Nephron (organoid): ENCODE data around the gene USO1.

Experiments used
- H3K27ac Mint-ChIP-seq, 3 experiments: 2 replicates each; pipeline ENCODE4 v1.8.0; 2020; ENCODE audit warnings: mixed read lengths in 3 of 3, mild to moderate bottlenecking in 2 of 3, moderate library complexity in 1 of 3
- H3K27me3 Mint-ChIP-seq: 2 replicates; pipeline ENCODE4 v1.8.0; 2021; ENCODE audit warnings: low read depth, mild to moderate bottlenecking, moderate library complexity, mixed read lengths
- H3K36me3 Mint-ChIP-seq: 2 replicates; pipeline ENCODE4 v1.8.0; 2020; ENCODE audit warnings: low read depth, mixed read lengths
- H3K4me1 Mint-ChIP-seq: 2 replicates; pipeline ENCODE4 v1.8.0; 2020; ENCODE audit warnings: mixed read lengths
- H3K4me3 Mint-ChIP-seq, 3 experiments: 2 replicates each; pipeline ENCODE4 v1.8.0; 2020; ENCODE audit warnings: mild to moderate bottlenecking in 3 of 3, mixed read lengths in 3 of 3, moderate library complexity in 2 of 3
- H3K9me3 Mint-ChIP-seq: 2 replicates; pipeline ENCODE4 v1.8.0; 2020; ENCODE audit warnings: mixed read lengths
- CTCF ChIP-seq, 3 experiments: fragments of 200-600 bp; sonication (generic); IDR thresholded peaks; one replicate each; pipeline ENCODE4 v1.5.0; 2021; ENCODE audit warnings: antibody characterized with exemption in 3 of 3; ENCODE audit not compliant: unreplicated experiment in 3 of 3

USO1 gene

GRCh38 chr4:75698162-75698962, 26.0 kb upstream of the USO1 start:
- H3K36me3 Mint-ChIP-seq, result peaks cover 11% of the 10 kb centered on the region
- no peaks in the 10 kb centered on the region for H3K9me3 Mint-ChIP-seq
- H3K27ac Mint-ChIP-seq, result no peak overlapping the region
- no peak overlapping the region for H3K4me3 Mint-ChIP-seq
- H3K4me1 Mint-ChIP-seq, result peaks cover 9% of the 10 kb centered on the region
- no peak for TF ChIP-seq CTCF (IDR thresholded peaks at IDR 0.05; ENCODE audit: unreplicated experiment in 3 of 3)
- no peaks in the 10 kb centered on the region for H3K27me3 Mint-ChIP-seq

GRCh38 chr4:75698963-75699228, 25.5 kb upstream of the USO1 start:
- no peak overlapping the region for H3K4me3 Mint-ChIP-seq
- H3K9me3 Mint-ChIP-seq, result no peaks in the 10 kb centered on the region
- no peaks in the 10 kb centered on the region for H3K27me3 Mint-ChIP-seq
- no peak overlapping the region for H3K27ac Mint-ChIP-seq
- TF ChIP-seq CTCF (IDR thresholded peaks at IDR 0.05; ENCODE audit: unreplicated experiment in 3 of 3), result no peak
- peaks cover 9% of the 10 kb centered on the region for H3K36me3 Mint-ChIP-seq
- H3K4me1 Mint-ChIP-seq, result peaks cover 9% of the 10 kb centered on the region

- Mint-ChIP-seq H3K4me1 (peaks cover 9% of the 10 kb centered on the region), H3K9me3 (no peaks in the 10 kb centered on the region), H3K36me3 (peaks cover 5% of the 10 kb centered on the region), H3K27ac (no peak overlapping the region), H3K4me3 (no peak overlapping the region), H3K27me3 (no peaks in the 10 kb centered on the region)
- TF ChIP-seq CTCF (IDR thresholded peaks at IDR 0.05; ENCODE audit: unreplicated experiment in 3 of 3), result no peak
These were observed 25.1 kb upstream of the USO1 start for GRCh38 chr4:75699299-75699698.

- no peaks in the 10 kb centered on the region for H3K27me3 Mint-ChIP-seq
- H3K4me3 Mint-ChIP-seq, result no peak overlapping the region
- H3K9me3 Mint-ChIP-seq, result no peaks in the 10 kb centered on the region
- peak overlapping the region; percentile 84 to 95 (median 93) for H3K27ac Mint-ChIP-seq
- H3K36me3 Mint-ChIP-seq, result peaks cover 10% of the 10 kb centered on the region
- TF ChIP-seq CTCF (IDR thresholded peaks at IDR 0.05; ENCODE audit: unreplicated experiment in 3 of 3), result no peak
- H3K4me1 Mint-ChIP-seq, result peaks cover 4% of the 10 kb centered on the region
These were observed 21.4 kb upstream of the USO1 start for GRCh38 chr4:75702919-75703411.

GRCh38 chr4:75705198-75705977, 19.0 kb upstream of the USO1 start:
- Mint-ChIP-seq H3K9me3 (no peaks in the 10 kb centered on the region), H3K36me3 (peaks cover 10% of the 10 kb centered on the region), H3K4me3 (no peak overlapping the region), H3K27ac (peak overlapping the region in 2 of 3 experiments; percentile 55 to 81), H3K4me1 (peaks cover 4% of the 10 kb centered on the region), H3K27me3 (no peaks in the 10 kb centered on the region)
- TF ChIP-seq CTCF (IDR thresholded peaks at IDR 0.05; ENCODE audit: unreplicated experiment in 3 of 3), result no peak
